ENCODE results near the gene IDH2.

DNA sequence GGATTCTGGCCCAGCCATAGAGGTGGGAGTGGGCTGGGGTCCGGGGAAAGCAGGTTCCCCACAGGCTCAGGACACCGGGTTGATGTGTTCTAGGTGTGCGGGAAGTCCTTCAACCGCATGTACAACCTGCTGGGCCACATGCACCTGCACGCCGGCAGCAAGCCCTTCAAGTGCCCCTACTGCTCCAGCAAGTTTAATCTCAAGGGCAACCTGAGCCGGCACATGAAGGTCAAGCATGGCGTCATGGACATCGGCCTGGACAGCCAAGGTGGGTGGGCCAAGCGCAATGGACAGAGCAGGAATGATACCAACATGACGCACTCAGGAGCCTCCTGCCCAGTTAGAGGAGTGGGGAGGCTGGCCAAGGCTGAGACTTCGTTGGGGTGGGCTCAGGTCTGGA lies 28.2 kb downstream of the IDH2 start:
- TF ChIP-seq OSR1 (CRISPR knock-in tag; IDR thresholded peaks at IDR 0.05) (no peak), CSDC2 (CRISPR knock-in tag; IDR thresholded peaks at IDR 0.05) (no peak), SNAI2 (CRISPR knock-in tag; IDR thresholded peaks at IDR 0.05) (no peak), ARNTL (CRISPR knock-in tag; IDR thresholded peaks at IDR 0.05; ENCODE audit: borderline replicate concordance, low read depth) (no peak), ZC3H10 (CRISPR knock-in tag; IDR thresholded peaks at IDR 0.05) (no peak), ZFP30 (CRISPR knock-in tag; IDR thresholded peaks at IDR 0.05) (no peak), POU6F1 (CRISPR knock-in tag; IDR thresholded peaks at IDR 0.05; ENCODE audit: borderline replicate concordance, low read depth) (no peak), CREB5 (CRISPR knock-in tag; IDR thresholded peaks at IDR 0.05; ENCODE audit: low read depth) (no peak)
